HepG2 (cell line): Measurements from ENCODE around the gene U2AF2.

ENCODE experiments used
- HOXA7 ChIP-seq: sonication (generic); formaldehyde crosslinking; IDR thresholded peaks from 2 replicates; pipeline ENCODE4 v1.8.1; 2022; ENCODE audit warnings: mild to moderate bottlenecking, missing genetic modification reagents, moderate library complexity
- MTA3 ChIP-seq: sonication (generic); formaldehyde crosslinking; IDR thresholded peaks from 2 replicates; pipeline ENCODE4 v1.4.0; 2020; ENCODE audit warnings: missing genetic modification reagents
- NFE2L1 ChIP-seq: sonication (generic); formaldehyde crosslinking; IDR thresholded peaks from 2 replicates; pipeline ENCODE4 v1.4.0; 2020; ENCODE audit warnings: missing genetic modification reagents, mild to moderate bottlenecking, borderline replicate concordance
- POLR2AphosphoS2 ChIP-seq: IDR thresholded peaks from 2 replicates; pipeline ENCODE4 v1.6.1; 2011; ENCODE audit warnings: low read depth, low read length, improper control_type of control experiment
- TBL1XR1 ChIP-seq: fragments of 150-350 bp; IDR thresholded peaks from 2 replicates; pipeline ENCODE4 v1.6.1; 2014; ENCODE audit warnings: borderline replicate concordance, low read length; ENCODE audit not compliant: partially characterized antibody
- ZNF816 ChIP-seq: sonication (generic); formaldehyde crosslinking; IDR thresholded peaks from 2 replicates; pipeline ENCODE4 v1.8.0; 2022; ENCODE audit warnings: missing genetic modification reagents, mild to moderate bottlenecking, borderline replicate concordance

DNA sequence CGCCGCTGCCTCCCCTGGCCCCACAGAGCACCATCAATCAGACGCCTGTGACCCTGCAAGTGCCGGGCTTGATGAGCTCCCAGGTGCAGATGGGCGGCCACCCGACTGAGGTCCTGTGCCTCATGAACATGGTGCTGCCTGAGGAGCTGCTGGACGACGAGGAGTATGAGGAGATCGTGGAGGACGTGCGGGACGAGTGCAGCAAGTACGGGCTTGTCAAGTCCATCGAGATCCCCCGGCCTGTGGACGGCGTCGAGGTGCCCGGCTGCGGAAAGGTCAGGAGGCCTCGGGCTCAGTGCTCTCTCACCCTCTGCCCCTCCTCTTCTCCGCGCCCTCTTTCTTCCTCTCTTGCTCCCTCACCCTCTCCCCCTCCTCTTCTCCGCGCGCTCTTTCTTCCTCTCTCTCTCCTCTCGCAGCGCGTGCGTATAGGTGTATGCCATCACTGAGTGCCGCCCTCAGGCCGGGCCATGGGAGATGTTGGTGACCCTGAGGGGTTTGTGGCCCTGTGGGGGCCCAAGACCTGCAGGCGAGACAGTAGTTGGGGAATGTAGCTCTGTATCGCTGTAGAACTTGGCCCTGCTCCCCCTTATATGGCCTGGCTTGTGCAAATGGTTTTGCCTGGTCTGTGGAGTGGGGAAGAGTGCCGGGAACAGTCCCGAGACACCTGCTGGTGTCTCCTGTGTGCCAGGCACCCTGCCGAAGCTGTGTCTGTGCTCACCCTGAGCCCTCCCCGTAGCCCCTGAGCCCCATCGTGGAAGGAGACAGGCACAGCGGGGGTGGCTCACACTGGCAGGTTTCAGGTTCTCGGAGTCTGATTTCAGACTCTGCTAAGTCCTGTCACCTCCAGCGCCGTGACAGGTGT, 14.8 kb downstream of the U2AF2 start:
- TF ChIP-seq NFE2L1 (CRISPR knock-in tag) (no peak), HOXA7 (CRISPR knock-in tag) (no peak), ZNF816 (CRISPR knock-in tag) (no peak), TBL1XR1 (no peak), MTA3 (CRISPR knock-in tag) (no peak), POLR2AphosphoS2 (no peak)
